CD4-positive, alpha-beta T cell treated with Interleukin-17A for 4 hours (primary cell): ENCODE data around the gene GRIK3.

Experiments
- DNase-seq: peaks from one replicate; pipeline ENCODE4 v3.0.0-alpha.2; 2020; ENCODE audit warnings: mixed read lengths

Gene GRIK3

DNA sequence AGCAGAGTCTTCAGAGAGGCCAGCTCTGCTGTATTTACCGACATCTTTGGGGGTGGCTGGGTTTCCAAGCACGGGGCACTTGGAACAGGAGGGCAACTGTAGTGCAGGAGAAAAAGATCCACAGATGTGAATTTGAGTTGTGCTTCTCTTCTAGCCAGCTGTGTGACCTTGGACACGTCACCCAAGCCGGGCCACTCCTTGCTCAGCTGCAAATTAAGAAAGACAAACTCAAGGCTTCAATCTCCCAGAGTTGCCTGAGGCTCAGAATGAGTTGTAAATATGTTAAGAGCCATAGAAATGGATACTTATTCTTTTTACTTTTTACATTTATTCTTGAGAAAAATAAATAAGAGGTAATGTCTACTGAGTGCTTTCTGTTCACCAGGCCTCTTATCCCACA, 24.3 kb downstream of the GRIK3 start:
- DNase-seq = no peak

DNA sequence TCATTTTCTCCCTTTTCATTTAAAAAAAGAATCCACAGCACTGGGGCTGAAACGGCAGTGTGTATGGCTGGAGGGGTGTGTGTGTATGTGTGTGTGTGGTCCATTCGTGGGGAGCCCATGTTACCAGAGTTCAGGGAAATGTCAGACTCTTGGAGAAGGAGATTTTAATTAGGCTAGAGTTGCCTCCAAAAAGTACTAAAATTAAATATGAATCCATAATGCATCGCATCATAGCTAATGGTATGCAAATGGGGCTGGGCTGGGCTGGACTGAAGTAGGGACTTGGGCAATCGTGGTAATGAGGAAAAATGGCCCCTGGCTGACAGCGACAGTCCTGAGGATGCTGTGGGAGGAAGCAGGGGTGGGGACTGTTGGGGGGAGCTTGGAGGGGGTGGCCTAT, 24.8 kb downstream of the GRIK3 start:
- no peak for DNase-seq

- no peak for DNase-seq
Measured at GRCh38 chr1:37006132-37006868, 28.0 kb downstream of the GRIK3 start.

DNA sequence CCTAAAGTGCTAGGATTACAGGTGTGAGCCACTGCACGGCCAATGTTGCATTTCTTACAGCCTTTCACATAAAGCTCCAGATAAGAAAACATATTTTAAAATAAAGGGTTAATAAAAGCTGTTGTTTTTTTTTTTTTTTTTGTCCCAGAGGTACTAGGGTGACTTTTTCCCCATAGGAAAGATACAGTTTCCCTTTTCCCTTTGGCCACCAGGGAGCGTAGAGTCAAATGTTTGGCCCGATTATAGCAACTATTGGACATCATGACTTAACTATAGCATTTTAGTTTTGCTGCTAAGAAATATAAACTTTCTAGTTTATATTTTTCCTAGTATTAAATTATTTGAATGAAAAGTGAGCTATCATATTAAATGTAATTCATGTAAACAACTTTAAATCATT, 31.4 kb downstream of the GRIK3 start:
- no peak for DNase-seq

DNA sequence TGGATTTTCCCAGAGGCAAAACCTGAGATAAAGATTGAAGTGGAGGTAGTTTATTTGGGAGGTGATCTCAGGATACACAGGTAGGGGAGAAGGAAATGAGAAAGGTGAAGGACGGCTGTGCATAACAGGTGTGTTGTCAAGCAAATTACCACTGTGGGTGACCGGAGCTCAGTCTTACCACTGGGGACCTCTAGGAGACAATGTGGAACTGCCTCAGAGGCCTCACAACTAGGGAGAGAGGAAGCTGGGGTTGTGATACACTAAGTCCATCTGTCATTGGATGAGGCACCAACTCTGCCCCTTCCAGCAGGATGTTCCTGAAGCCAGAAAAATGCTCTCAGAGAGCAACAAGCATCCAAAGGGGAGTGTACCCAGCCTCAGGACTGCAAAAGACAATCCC, 32.6 kb downstream of the GRIK3 start:
- no peak for DNase-seq

DNA sequence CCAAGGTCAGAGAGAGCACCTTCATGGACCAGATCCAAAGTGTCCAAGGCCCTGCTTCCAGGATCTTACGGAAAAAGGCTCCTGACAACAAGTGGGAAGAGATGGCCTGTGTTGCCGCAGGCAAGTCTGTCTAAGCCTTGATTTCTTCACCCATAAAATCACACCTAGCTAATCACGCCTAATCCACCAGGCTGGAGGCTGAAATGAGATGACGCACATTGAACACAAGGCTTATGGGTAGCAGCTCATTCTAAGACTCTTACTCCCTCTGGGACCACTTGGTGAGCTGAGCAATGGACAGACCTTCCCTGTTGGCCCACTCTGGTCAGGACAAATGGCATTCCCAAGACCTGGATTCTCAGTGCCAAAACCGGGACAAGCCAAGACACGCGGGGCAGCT, 38.2 kb downstream of the GRIK3 start:
- DNase-seq = no peak

- DNase-seq = no peak
Measured at GRCh38 chr1:36994868-36995267, 39.4 kb downstream of the GRIK3 start.

DNA sequence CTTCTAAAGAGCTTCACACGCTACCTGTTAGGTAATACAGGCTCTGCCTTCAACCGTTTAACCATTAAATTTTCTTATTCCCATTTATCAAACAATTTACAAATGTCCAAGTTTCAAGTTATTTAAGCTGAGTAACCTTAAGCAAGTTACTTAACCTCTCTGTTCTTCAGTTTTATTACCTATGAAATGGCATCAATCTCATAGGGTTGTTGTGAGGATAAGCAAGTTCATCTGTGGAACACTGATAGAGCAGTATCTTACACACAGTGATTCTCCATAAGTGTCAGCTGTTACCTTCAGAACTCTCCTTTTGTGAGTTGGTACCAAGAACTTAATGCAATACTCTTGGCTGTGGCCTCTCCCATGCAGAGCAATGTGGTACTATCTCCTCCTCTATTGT, 40.0 kb downstream of the GRIK3 start:
- DNase-seq = no peak

GRCh38 chr1:36992139-36992943, 42.0 kb downstream of the GRIK3 start:
- no peak for DNase-seq

- no peak for DNase-seq
Measured at GRCh38 chr1:36991551-36991950, 42.8 kb downstream of the GRIK3 start.

DNA sequence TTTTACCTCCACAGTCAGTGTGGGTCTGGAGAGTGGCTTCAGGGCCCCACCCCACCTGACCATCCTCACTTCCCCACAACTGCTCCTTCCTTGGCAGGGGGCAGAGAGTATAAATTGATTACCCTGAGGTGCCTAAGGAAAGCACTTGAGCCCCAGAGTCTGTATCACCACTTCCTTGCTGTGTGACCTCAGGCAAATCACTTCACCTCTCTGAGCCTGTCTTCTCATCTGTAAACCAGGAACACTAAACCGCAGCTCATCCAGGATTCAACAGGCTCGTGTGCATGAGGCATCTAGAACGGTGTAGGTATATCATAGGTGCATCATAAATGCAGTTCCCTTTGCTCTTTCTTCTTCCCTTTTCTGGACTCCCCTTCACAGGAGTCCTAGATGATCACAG, 43.4 kb downstream of the GRIK3 start:
- no peak for DNase-seq

- no peak for DNase-seq
Measured at GRCh38 chr1:36989241-36989640, 45.1 kb downstream of the GRIK3 start.

- DNase-seq = no peak
Measured at GRCh38 chr1:36988741-36989193, 45.5 kb downstream of the GRIK3 start.

- no peak for DNase-seq
Measured at GRCh38 chr1:36988321-36988720, 46.0 kb downstream of the GRIK3 start.

- DNase-seq = no peak
Measured at GRCh38 chr1:36987276-36987675, 47.0 kb downstream of the GRIK3 start.

DNA sequence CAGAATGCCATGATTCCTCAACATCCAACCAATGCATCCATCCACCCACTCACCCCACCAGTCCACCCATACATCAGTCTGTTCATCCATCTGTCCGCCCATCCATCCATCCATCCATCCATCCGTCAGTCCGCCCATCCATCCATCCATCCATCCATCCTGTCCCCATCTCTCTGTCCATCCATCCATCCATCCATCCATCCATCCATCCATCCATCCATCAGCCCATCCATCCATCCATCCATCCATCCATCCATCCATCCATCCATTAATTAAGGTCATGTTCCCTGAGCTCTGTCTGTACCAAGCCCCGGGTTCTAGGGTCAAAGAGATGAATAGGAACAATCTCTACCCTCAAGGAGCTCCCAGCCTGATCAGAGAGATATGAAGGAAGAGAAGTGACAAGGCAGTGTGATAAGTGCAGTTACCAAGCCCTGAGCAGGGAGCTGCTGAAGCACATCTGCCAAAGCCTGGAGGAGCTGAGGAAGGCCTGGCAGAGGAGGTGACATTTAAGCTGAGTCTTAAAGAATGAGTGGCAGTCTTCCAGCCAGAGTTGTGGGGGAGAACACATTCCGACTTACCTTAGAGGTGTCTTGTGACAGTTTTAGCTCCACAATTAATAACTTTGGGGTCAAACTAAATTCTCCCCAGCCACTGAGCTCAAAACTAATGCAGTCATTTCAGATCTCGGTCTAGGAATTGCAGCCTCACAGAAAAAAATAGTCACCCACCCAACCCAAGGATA, 47.9 kb downstream of the GRIK3 start:
- DNase-seq = no peak

DNA sequence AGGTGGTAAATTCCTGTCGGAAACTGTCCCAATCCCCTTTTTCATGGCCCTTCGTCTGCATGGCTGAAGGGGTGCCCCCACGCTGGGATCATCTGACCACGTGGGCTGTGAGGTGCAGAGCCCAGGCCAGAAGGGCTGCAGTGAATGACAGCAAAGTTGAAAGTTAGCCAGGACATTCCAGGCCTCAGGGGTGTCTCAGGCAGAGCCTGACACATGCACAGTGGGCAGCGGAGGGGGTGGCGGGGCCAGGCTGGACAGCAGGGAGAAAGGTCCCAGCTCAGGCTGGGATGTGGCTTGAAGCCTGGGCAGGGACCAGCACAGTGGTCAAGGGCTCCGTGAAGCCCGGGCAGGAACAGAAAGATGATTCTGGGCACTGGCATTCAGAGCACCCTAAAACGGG, 49.6 kb downstream of the GRIK3 start:
- DNase-seq = no peak

DNA sequence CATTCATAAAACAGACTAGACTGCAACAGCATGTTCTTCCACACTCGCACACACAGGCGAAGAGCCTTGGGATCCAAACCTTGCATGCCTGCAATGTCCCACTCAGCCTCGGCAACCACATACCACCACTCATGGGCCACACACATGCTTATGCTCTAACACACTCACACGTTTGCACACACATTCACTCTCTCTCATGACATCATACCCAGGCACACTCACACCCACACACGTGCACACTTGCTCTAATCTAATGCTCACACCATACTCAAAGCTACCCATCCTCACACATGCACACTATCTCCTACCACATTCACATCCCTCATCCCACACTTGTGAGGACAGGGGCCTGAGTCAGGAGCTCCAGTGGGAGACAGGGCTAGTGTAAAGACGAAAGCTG, 50.3 kb downstream of the GRIK3 start:
- DNase-seq = no peak

- no peak for DNase-seq
Measured at GRCh38 chr1:36982709-36983108, 51.6 kb downstream of the GRIK3 start.

GRCh38 chr1:36981771-36982622, 52.3 kb downstream of the GRIK3 start:
- DNase-seq = no peak

GRCh38 chr1:36981126-36981525, 53.2 kb downstream of the GRIK3 start:
- no peak for DNase-seq

DNA sequence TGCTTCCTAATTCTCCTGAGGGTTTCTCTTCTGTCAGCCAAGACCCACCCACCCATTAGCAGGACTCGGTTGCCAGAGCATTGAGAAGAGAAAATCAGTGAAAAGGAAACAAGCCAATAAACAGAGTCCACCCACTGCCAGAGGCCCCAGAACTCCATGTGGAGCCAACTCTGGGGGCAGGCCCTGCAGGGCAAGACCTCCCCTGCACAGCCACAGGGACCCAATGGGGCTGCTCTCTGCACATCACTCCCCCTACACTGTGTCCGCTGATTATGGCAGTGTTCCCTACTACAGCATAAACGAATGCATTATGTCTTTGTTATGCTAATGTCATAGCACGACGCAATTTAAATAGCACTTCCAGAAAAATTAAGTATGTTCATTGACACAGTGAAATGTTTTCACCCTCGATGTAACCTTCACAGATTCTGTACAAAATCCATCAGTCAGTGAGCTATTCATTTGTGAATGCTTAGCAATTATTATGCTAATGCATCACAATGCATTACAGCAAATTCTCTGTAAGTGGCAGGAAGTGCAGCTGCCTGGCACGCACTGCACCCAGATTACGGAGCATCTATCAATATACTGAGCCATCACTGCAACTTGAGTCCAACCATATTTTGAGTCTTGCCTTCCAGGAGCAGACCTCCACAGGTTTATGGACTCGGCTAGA, 56.4 kb downstream of the GRIK3 start:
- no peak for DNase-seq
